GM18498 (cell line): ENCODE results near the gene TAF6.
A peak's percentile ranks its signal among the peaks of the same experiment; 100 is the strongest.
"Not testable (repeated sequence)": the region's sequence is repeated elsewhere in the genome, so short reads cannot be mapped to it uniquely, and the experiment has no call there.

ENCODE experiments used
- ATAC-seq: cut with Tn5 transposase; IDR thresholded peaks from one replicate; pipeline ENCODE4 v1.9.1; 2021; ENCODE audit warnings: mild to moderate bottlenecking, moderate library complexity; ENCODE audit not compliant: unreplicated experiment

The TAF6 gene

GRCh38 chr7:100152937-100153666 lies 33.9 kb upstream of the TAF6 start:
- ATAC-seq: no peak

GRCh38 chr7:100152404-100152803 lies 33.2 kb upstream of the TAF6 start:
- ATAC-seq: no peak

DNA sequence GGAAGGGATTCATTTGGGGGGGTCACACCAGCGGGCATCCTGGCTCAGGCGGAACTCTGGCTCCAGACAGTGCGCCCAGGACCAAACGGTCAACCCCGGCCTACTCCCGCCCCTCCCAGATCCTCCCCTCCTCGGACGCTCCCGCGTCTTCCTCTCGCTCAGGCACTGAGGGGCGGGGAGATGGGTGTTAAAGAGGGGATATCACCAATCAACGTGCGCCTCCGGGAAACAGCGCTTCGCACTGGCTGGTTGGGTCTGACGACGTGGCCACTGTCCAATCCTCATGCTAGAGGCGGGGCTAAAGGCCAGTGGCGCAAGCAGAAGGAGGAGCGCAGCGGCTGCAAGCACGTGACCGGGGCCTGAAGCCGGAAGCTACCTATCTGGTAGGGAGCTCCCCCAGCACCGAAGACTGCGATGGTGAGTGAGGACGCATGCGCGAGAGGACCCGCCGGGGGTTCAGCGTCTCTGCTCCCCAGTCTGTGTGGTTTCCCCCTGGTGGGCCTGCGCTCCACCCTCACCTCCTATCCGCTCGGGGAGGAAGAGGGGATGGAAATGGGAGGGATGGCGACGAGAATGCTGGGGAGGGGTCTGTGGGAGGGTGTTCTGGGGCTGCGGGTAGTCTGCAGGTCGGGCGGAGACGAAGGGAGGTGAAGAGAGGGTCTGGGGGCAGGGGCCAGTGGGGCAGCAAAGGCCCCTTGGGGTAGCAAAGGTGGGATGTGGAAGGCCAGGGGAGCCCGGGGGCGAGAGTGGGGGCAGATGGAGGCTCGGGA lies 29.6 kb upstream of the TAF6 start, which contains the start of gene LAMTOR4:
TSS of gene LAMTOR4 (plus strand) at position 360 of the 770 bp plus-strand sequence. CDS start at position 415, 55 bp downstream.
- peak; percentile 95 for ATAC-seq

DNA sequence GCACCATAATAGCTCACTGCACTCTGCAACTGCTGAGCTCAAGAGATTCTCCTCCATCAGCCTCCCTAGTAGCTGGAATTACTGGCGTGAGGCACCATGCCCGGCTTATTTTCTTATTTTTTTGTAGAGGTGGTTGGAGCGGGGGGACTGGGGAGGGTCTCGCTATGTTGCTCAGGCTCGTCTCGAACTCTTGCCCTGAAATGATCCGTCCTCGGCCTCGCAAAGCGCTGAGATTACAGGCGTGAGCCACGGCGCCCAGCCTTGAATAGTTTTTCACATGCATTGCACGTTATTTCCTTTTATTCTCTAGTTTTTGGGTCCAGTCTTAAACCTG lies 29.0 kb upstream of the TAF6 start:
- no peak for ATAC-seq

DNA sequence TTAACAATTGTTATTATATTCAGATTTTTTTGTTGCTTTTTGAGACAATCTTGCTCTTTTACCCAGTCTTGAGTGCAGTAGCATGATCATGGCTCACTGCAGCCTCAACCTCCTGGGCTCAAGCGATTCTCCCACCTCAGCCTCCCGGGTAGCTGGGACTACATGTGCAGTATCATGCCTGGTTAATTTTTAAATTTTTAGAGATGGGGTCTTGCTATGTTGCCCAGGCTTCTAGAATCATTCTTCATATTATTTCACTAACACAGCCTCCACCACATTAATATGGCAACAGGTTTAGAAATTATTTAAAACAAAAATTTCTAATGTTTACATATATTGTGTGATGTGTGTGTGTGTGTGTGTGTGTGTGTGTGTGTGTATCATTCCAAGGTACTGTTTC lies 28.1 kb upstream of the TAF6 start:
- no peak for ATAC-seq

GRCh38 chr7:100146350-100146749 lies 27.2 kb upstream of the TAF6 start:
- ATAC-seq: not testable (repeated sequence)

DNA sequence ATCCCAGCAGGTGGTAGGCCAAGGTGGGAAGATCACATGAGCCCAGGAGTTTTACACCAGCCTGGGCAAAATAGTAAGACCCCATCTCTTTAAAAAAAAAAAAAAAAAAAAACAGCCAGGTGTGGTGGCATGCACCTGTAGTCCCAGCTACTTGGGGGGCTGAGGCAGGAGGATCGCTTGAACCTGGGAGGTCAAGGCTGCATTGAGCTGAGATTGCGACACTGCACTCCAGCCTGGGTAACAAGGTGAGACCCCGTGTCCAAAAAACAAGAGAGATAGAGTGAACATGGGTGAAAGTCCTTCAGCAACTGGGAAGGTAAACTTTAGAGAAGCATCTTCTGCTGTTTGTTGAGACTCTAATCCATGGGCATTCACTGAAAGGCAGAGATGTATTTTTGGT lies 23.3 kb upstream of the TAF6 start:
- no peak for ATAC-seq

GRCh38 chr7:100141555-100141949 lies 22.4 kb upstream of the TAF6 start:
- no peak for ATAC-seq

- ATAC-seq: no peak
Measured at GRCh38 chr7:100137851-100138760, 18.9 kb upstream of the TAF6 start.

DNA sequence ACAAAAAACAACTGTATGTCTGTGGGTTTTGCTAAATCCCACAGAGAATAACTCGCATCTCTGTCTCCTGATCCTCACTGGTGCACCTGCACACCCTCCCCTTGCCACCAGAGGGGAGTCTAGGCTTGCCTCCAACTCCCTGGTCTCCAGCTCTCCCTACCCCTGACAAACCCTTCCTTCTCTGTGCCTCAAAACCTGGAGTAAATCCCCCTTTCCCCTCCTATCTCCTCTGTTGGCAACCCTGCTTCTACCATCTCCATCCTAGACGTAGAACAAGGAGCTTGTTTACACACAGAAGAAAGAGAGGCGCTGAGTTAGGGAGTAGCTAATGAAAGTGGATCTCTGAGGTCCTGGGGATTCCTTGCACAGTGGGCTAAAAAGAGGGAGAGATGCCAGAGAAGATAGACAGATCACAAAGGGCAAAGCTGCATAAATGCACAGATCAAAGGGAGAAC lies 13.6 kb upstream of the TAF6 start:
- peak; percentile 69 for ATAC-seq

- ATAC-seq: no peak
Measured at GRCh38 chr7:100132126-100132525, 13.0 kb upstream of the TAF6 start.

GRCh38 chr7:100130608-100131453 lies 11.7 kb upstream of the TAF6 start:
- ATAC-seq: no peak

GRCh38 chr7:100130220-100130607 lies 11.1 kb upstream of the TAF6 start:
- not testable (repeated sequence) for ATAC-seq

- no peak for ATAC-seq
Measured at GRCh38 chr7:100128637-100128963, 9.4 kb upstream of the TAF6 start.

DNA sequence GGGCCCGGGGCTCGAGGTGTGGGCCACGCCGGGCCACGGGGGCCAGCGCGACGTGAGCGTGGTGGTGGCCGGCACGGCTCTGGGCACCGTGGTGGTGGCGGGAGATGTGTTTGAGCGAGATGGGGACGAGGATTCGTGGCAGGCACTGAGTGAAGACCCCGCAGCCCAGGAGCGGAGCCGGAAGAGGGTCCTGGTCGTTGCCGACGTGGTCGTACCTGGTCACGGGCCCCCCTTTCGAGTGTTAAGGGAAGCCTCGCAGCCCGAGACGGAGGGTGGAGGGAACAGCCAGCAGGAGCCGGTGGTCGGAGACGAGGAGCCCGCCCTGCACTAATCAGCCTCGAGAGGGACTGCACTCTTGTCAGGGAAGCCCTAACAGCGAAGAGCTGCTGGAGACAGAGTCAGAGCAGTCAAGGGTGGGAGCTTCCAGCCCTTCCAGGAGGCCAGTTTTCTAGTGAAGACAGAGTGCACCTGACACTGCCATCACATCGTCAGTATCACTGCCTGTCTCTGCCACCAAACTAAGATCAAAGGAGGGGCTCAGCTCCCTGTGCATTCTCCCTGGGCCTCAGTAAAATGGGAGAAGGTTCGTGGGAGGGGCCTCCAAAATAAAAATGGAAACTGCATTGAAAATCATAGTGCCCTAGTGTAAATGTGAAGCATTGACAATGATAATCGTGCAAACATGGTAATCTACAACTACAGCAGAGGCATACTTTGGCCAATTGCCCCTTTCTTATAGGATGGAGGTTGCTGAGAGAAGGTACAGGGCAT lies 8.9 kb upstream of the TAF6 start:
- no peak for ATAC-seq

- peak; percentile 69 for ATAC-seq
Measured at GRCh38 chr7:100126931-100127865, 8.0 kb upstream of the TAF6 start, which contains the start of gene MBLAC1. MBLAC1 (plus strand) TSS chr7:100126967; CDS start chr7:100127396, 429 bp downstream.

DNA sequence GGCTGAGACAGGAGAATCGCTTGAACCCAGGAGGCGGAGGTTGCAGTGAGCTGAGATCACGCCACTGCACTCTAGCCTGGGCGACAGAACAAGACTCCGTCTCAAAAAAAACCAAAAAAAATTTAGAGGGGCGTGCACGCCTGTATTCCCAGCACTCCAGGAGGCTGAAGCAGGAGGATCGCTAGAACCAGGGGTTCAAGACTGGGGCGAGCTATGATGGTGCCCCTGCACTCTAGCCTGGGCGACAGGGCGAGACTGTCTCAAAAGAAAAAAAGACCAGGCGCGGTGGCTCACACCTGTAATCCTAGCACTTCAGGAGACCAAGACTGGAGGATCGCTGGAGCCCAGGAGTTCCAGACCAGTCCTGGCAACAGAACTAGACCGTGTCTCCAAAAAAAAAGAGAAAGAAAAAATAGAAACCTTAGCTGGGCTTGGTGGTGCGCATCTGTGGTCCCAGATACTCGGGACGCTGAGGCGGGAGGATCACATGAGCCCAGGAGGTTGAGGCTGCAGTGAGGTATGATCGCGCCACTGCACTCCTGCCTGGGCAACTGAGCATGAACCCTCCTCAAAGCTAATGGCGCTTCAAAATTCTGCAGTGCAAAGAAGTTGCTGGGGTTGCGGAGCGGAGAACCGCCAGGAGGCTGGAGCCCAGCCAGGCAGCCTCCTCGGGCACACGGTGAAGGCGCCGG lies 7.2 kb upstream of the TAF6 start:
- peak; percentile 24 for ATAC-seq
